Naive thymus-derived CD8-positive, alpha-beta T cell (primary cell): ENCODE measurements around the gene DPEP3. TPM values are rescaled to one million over a fixed set of nuclear protein-coding genes. Genes with fewer than 3 reads are reported as not detected.
"Not testable (repeated sequence)": the region's sequence is repeated elsewhere in the genome, so short reads cannot be mapped to it uniquely, and the experiment has no call there.

Experiments
- ATAC-seq, 2 donors: fragments of 150-1000 bp; cut with Tn5 transposase in 1 of 2; sonication (Bioruptor Pico), chemical (Tn5 transposase) in 1 of 2; 1 replicate in 1 of 2; 2 replicates in 1 of 2; pipeline ENCODE4 v1.10.0; 2021; ENCODE audit warnings: mild to moderate bottlenecking in 2 of 2, moderate library complexity in 2 of 2
- POLR2A ChIA-PET: fragments of 350-600 bp; sonication (Branson Sonifier 250); formaldehyde crosslinking; loops from one replicate; lab custom pipeline; 2021; ENCODE audit warnings: antibody characterized with exemption; lab: Charles Lee
- DNase-seq, 10 donors: peaks; one replicate each; pipeline versions ENCODE4 v3.0.0 to v3.0.0-alpha.2; 2020 to 2022
- H3K27ac Mint-ChIP-seq, 10 donors: one replicate each; pipeline ENCODE4 v1.8.0; 2020 to 2022; ENCODE audit warnings: mild to moderate bottlenecking in 10 of 10, mixed read lengths in 10 of 10, moderate library complexity in 4 of 10, inconsistent platforms in 1 of 10
- H3K27me3 Mint-ChIP-seq, 5 donors: one replicate each; pipeline ENCODE4 v1.8.0; 2021 to 2022; ENCODE audit warnings: mixed read lengths in 5 of 5
- H3K36me3 Mint-ChIP-seq, 3 donors: one replicate each; pipeline ENCODE4 v1.8.0; 2020 to 2022; ENCODE audit warnings: mixed read lengths in 3 of 3, mild to moderate bottlenecking in 2 of 3, inconsistent platforms in 1 of 3
- H3K4me1 Mint-ChIP-seq, 4 donors: one replicate each; pipeline ENCODE4 v1.8.0; 2021 to 2022; ENCODE audit warnings: mixed read lengths in 4 of 4
- H3K4me3 Mint-ChIP-seq, 10 donors: one replicate each; pipeline ENCODE4 v1.8.0; 2020 to 2022; ENCODE audit warnings: mild to moderate bottlenecking in 10 of 10, mixed read lengths in 10 of 10, moderate library complexity in 6 of 10, inconsistent platforms in 1 of 10
- H3K9me3 Mint-ChIP-seq, 9 donors: one replicate each; pipeline ENCODE4 v1.8.0; 2020 to 2022; ENCODE audit warnings: mixed read lengths in 9 of 9, mild to moderate bottlenecking in 3 of 9, inconsistent platforms in 1 of 9, moderate library complexity in 1 of 9
- polyA plus RNA-seq, 3 donors: library from polyadenylated mRNA; unstranded; fragments of 300-500 nt; fragmentation: Illumina TruSeq; gene quantifications; one replicate each; pipeline ENCODE4 v1.2.3, GENCODE V29; 2021
- total RNA-seq, 8 experiments: library from RNA in 2 of 8; stranded (reverse) in 2 of 8; gene quantifications; one replicate each; pipeline ENCODE4 v1.2.3 and lab custom pipeline; 2021 to 2026

DPEP3 gene
- total and polyA plus RNA-seq, 5 experiments from 2014 or later: 0.50 to 3.1 (median 1.5) TPM

DNA sequence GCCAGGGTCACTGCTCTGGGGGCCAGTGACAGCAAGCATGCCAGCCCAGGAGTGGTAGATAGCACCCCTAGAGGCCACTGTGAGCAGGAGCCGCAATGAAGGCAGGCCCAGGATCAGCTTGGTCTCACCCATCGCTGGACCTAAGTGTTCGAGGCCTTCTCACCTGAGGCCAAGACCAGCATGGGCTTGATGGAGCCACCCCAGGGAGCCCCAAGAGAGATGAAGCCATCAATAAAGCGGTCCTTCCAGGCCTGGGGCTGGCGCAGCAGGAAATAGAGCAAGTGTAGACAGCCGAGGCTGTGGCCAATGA lies 38.1 kb downstream of the DPEP3 start:
- H3K4me3 Mint-ChIP-seq: peak overlapping the region in 1 of 10 donors; percentile 20
- peaks cover 18 to 37% (median 33%) of the 10 kb centered on the region in 4 donors for H3K4me1 Mint-ChIP-seq
- H3K36me3 Mint-ChIP-seq: peaks cover 0 to 3% (median 1%) of the 10 kb centered on the region in 3 donors
- no peaks in the 10 kb centered on the region for H3K9me3 Mint-ChIP-seq
- peak overlapping the region in 8 of 10 donors; percentile 46 to 90 (median 72) for H3K27ac Mint-ChIP-seq
- POLR2A ChIA-PET: interaction anchor here (0.6 to 1.7 kb wide), 5 partner anchors 10 to 344 kb away, joined by 3 to 7 read pairs (median 3); partner anchors contain the start of gene CTRL
- ATAC-seq (peak; percentile 37 to 41), DNase-seq (peak in 3 of 10 donors; percentile 22 to 36 (median 29))
- no peaks in the 10 kb centered on the region for H3K27me3 Mint-ChIP-seq

- H3K27me3 Mint-ChIP-seq: no peaks in the 10 kb centered on the region
- POLR2A ChIA-PET: interaction anchor here (0.6 to 1.7 kb wide), 6 partner anchors 10 to 345 kb away, joined by 3 to 7 read pairs (median 4); partner anchors contain the start of gene CTRL
- ATAC-seq: no peak
- peak overlapping the region in 1 of 10 donors; percentile 60 for H3K4me3 Mint-ChIP-seq
- no peak for DNase-seq
- peaks cover 23 to 42% (median 38%) of the 10 kb centered on the region in 4 donors for H3K4me1 Mint-ChIP-seq
- peaks cover 0 to 3% (median 1%) of the 10 kb centered on the region in 3 donors for H3K36me3 Mint-ChIP-seq
- H3K27ac Mint-ChIP-seq: peak overlapping the region in 9 of 10 donors; percentile 34 to 95 (median 74)
- H3K9me3 Mint-ChIP-seq: no peaks in the 10 kb centered on the region
These were observed 38.7 kb downstream of the DPEP3 start for GRCh38 chr16:67941469-67942199.

GRCh38 chr16:67940446-67941089 lies 39.7 kb downstream of the DPEP3 start:
- Mint-ChIP-seq H3K27me3 (no peaks in the 10 kb centered on the region), H3K4me3 (peak overlapping the region; percentile 50 to 86 (median 70)), H3K36me3 (peaks cover 4 to 7% (median 5%) of the 10 kb centered on the region in 3 donors), H3K27ac (peak overlapping the region; percentile 84 to 95 (median 92)), H3K4me1 (peaks cover 26 to 41% (median 39%) of the 10 kb centered on the region in 4 donors), H3K9me3 (no peaks in the 10 kb centered on the region)
- no peak for ATAC-seq
- POLR2A ChIA-PET: interaction anchor here (0.6 to 2.0 kb wide), 12 partner anchors 9 to 437 kb away, joined by 3 to 6 read pairs (median 3); partner anchors contain the start of genes SLC12A4 and TSNAXIP1
- no peak for DNase-seq

- peak overlapping the region; percentile 50 to 86 (median 70) for H3K4me3 Mint-ChIP-seq
- H3K4me1 Mint-ChIP-seq: peaks cover 33 to 49% (median 47%) of the 10 kb centered on the region in 4 donors
- ATAC-seq: peak; percentile 1 to 6
- no peaks in the 10 kb centered on the region for H3K9me3 Mint-ChIP-seq
- POLR2A ChIA-PET: interaction anchor here (0.7 to 2.0 kb wide), 12 partner anchors 10 to 436 kb away, joined by 3 to 6 read pairs (median 4); partner anchors contain the start of genes PSKH1, SLC12A4 and TSNAXIP1
- H3K36me3 Mint-ChIP-seq: peaks cover 4 to 15% (median 6%) of the 10 kb centered on the region in 3 donors
- peak overlapping the region; percentile 84 to 95 (median 92) for H3K27ac Mint-ChIP-seq
- DNase-seq: peak in 9 of 10 donors; percentile 35 to 79 (median 40)
- H3K27me3 Mint-ChIP-seq: no peaks in the 10 kb centered on the region
These were observed 40.5 kb downstream of the DPEP3 start for GRCh38 chr16:67939507-67940445.

DNA sequence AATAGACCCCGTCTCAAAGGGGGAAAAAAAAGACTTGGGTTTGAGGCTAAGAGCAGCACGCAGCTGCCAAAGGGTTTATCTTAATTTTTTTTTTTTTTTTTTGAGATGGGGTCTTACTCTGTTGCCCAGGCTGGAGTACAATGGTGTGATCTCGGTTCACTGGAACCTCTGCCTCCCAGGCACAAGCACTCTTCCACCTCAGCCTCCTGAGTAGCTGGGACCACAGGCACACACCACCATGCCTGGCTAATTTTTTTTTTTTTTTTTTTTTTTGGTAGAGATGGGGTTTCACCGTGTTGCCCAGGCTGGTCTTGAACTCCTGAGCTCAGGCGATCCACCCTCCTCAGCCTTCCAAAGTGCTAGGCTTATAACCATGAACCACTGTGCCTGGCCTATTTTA lies 42.6 kb downstream of the DPEP3 start:
- not testable (repeated sequence) for DNase-seq, H3K27me3 Mint-ChIP-seq, ATAC-seq, H3K9me3 Mint-ChIP-seq
- H3K4me3 Mint-ChIP-seq: peak overlapping the region in 5 of 10 donors; percentile 99 to 100 (median 99)
- peaks cover 34 to 61% (median 55%) of the 10 kb centered on the region in 4 donors for H3K4me1 Mint-ChIP-seq
- H3K36me3 Mint-ChIP-seq: peaks cover 4 to 32% (median 6%) of the 10 kb centered on the region in 3 donors
- peak overlapping the region in 7 of 10 donors; percentile 14 to 99 (median 98) for H3K27ac Mint-ChIP-seq
- POLR2A ChIA-PET: interaction anchor here (0.6 to 3.0 kb wide), 7 partner anchors 9 to 152 kb away, joined by 3 to 34 read pairs (median 4); partner anchors contain the start of gene NFATC3

GRCh38 chr16:67936880-67937605 lies 43.3 kb downstream of the DPEP3 start:
- peaks cover 4 to 32% (median 5%) of the 10 kb centered on the region in 3 donors for H3K36me3 Mint-ChIP-seq

GRCh38 chr16:67936124-67936879 lies 44.0 kb downstream of the DPEP3 start, which contains the start of gene PSMB10:
Gene PSMB10, minus strand, starts transcription at chr16:67936850. Its CDS starts 101 bp downstream, at chr16:67936749.
- peaks cover 27 to 50% (median 46%) of the 10 kb centered on the region in 4 donors for H3K4me1 Mint-ChIP-seq
- peak in 5 of 10 donors; percentile 23 to 46 (median 26) for DNase-seq
- peak within 1 kb of the TSS; percentile 93 to 99 (median 98) for H3K27ac Mint-ChIP-seq
- peak; percentile 9 to 12 for ATAC-seq
- H3K36me3 Mint-ChIP-seq: peaks cover 4 to 32% (median 5%) of the 10 kb centered on the region in 3 donors
- no peaks in the 10 kb centered on the region for H3K27me3 Mint-ChIP-seq
- peak within 1 kb of the TSS; percentile 99 to 100 (median 100) for H3K4me3 Mint-ChIP-seq
- POLR2A ChIA-PET: interaction anchor here (0.6 to 3.5 kb wide), 47 partner anchors 9 to 455 kb away, joined by 3 to 34 read pairs (median 5); partner anchors contain the start of genes ATP6V0D1, CTCF, DDX28 and DPEP2
- no peaks in the 10 kb centered on the region for H3K9me3 Mint-ChIP-seq

More at GRCh38 chr16:67936880-67937605, 43.3 kb downstream of the DPEP3 start:
- no peaks in the 10 kb centered on the region for H3K27me3 Mint-ChIP-seq
- H3K27ac Mint-ChIP-seq: peak overlapping the region; percentile 93 to 99 (median 98)
- DNase-seq (peak in 9 of 10 donors; percentile 69 to 90 (median 76)), ATAC-seq (peak; percentile 54 to 56)
- no peaks in the 10 kb centered on the region for H3K9me3 Mint-ChIP-seq
- H3K4me1 Mint-ChIP-seq: peaks cover 31 to 57% (median 53%) of the 10 kb centered on the region in 4 donors
- H3K4me3 Mint-ChIP-seq: peak overlapping the region; percentile 99 to 100 (median 100)
- POLR2A ChIA-PET: interaction anchor here (0.6 to 3.5 kb wide), 32 partner anchors 9 to 456 kb away, joined by 3 to 34 read pairs (median 6); partner anchors contain the start of genes ATP6V0D1, CTCF, DPEP2 and EDC4

GRCh38 chr16:67935402-67936123 lies 44.7 kb downstream of the DPEP3 start:
- peaks cover 27 to 47% (median 43%) of the 10 kb centered on the region in 4 donors for H3K4me1 Mint-ChIP-seq
- POLR2A ChIA-PET: interaction anchor here (0.5 to 3.5 kb wide), 51 partner anchors 9 to 454 kb away, joined by 3 to 34 read pairs (median 5); partner anchors contain the start of genes ATP6V0D1, CTCF, DDX28 and DPEP2
- H3K27me3 Mint-ChIP-seq: no peaks in the 10 kb centered on the region
- peak overlapping the region; percentile 93 to 99 (median 98) for H3K27ac Mint-ChIP-seq
- peak; percentile 81 to 97 (median 93) for DNase-seq
- ATAC-seq: peak; percentile 83 to 91
- peak overlapping the region; percentile 99 to 100 (median 100) for H3K4me3 Mint-ChIP-seq
- H3K9me3 Mint-ChIP-seq: no peaks in the 10 kb centered on the region
- peaks cover 4 to 32% (median 5%) of the 10 kb centered on the region in 3 donors for H3K36me3 Mint-ChIP-seq

GRCh38 chr16:67935101-67935401 lies 45.2 kb downstream of the DPEP3 start:
- no peaks in the 10 kb centered on the region for H3K27me3 Mint-ChIP-seq
- ATAC-seq: no peak
- POLR2A ChIA-PET: interaction anchor here (0.5 to 3.5 kb wide), 38 partner anchors 9 to 405 kb away, joined by 3 to 34 read pairs (median 6); partner anchors contain the start of genes CTCF, DDX28, DPEP2 and DUS2
- peak overlapping the region; percentile 93 to 99 (median 98) for H3K27ac Mint-ChIP-seq
- peaks cover 4 to 32% (median 5%) of the 10 kb centered on the region in 3 donors for H3K36me3 Mint-ChIP-seq
- no peaks in the 10 kb centered on the region for H3K9me3 Mint-ChIP-seq
- H3K4me1 Mint-ChIP-seq: peaks cover 25 to 42% (median 38%) of the 10 kb centered on the region in 4 donors
- no peak for DNase-seq
- H3K4me3 Mint-ChIP-seq: peak overlapping the region; percentile 99 to 100 (median 100)
